ENCODE measurements around the gene CEP112. TPM values are rescaled to one million over a fixed set of nuclear protein-coding genes. Genes with fewer than 3 reads are reported as not detected.

CEP112 gene
- total and polyA plus RNA-seq, 2 of the 8 experiments (the other 6 are each of a cell fraction or from before 2014, with no cell fraction given) = 0.62 to 3.1 TPM

DNA sequence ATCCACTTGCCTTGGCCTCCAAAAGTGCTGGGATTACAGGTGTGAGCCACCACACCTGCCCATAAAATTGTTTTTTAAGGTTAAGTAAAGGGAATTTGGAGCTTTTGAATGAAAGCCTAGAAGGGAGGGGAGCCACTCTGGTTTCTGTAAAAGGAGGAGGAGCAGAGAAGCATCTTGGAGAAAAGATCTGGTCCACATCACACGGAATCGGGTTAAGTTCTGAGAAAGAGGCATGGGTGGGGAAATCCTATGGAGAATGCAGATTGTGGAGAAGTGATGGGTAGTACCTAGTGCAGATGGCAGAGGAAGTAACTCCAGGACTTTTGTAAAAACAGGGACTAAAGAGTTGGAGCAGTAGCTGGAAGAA lies 18.3 kb upstream of the CEP112 start (continued):
- TF ChIP-seq, protein P1, sequence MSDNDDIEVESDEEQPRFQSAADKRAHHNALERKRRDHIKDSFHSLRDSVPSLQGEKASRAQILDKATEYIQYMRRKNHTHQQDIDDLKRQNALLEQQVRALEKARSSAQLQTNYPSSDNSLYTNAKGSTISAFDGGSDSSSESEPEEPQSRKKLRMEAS (IDR thresholded peaks at IDR 0.05) = no peak
- TF ChIP-seq NANOG (IDR thresholded peaks at IDR 0.05; ENCODE audit: insufficient read depth, low read depth, low read length, poor library complexity, severe bottlenecking) = no peak

All from H1 (cell line).